Embryonic facial prominence (tissue), 1 donor: ENCODE data around the gene ARIH2.

Experiments used
- DNase-seq: peaks from one replicate; pipeline ENCODE4 v3.0.0-alpha.2; 2016; ENCODE audit errors: extremely low spot score

The ARIH2 gene

GRCh38 chr3:48974076-48974864 lies 55.6 kb downstream of the ARIH2 start:
- no peak for DNase-seq

GRCh38 chr3:48979451-48979850 lies 60.8 kb downstream of the ARIH2 start:
- no peak for DNase-seq

DNA sequence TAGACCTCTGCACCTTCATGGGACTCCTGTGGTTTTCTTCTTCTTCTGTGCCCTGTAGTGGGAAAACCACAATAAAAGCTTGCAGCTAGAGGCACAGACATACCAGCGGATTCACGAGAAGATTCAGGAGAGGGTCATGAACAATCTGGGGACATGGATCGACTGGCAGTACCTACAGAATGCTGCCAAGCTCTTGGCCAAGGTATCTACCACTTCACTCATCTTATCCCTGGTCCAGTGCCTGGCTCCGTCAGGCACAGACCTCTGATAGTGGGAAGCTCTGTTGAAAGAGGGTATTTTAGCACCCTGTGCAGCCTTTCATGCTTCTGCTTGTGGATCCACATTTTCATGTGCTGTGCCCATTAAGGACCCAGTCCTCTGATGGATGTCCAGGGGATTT lies 61.7 kb downstream of the ARIH2 start:
- no peak for DNase-seq

DNA sequence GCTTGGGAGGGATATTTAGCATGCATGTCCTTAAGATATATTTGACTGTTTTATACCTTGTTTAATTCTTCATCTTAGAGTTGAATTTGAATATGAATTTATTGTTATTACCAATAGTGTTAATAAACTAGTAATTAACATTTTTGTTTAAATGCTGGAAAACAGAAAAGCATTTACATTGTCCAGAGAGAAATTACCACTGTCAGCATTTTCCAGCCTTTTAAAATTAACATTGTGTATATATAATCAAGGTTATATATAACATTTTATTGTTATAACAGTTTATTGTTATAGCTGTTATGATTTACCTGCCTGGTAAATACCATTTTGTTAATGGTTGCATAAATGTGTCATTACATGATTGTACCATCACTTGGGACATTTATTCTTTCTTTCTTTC lies 63.4 kb downstream of the ARIH2 start:
- DNase-seq, result no peak

- no peak for DNase-seq
These were observed 64.0 kb downstream of the ARIH2 start for GRCh38 chr3:48982686-48983085.

GRCh38 chr3:48983096-48983495 lies 64.5 kb downstream of the ARIH2 start:
- DNase-seq, result no peak

DNA sequence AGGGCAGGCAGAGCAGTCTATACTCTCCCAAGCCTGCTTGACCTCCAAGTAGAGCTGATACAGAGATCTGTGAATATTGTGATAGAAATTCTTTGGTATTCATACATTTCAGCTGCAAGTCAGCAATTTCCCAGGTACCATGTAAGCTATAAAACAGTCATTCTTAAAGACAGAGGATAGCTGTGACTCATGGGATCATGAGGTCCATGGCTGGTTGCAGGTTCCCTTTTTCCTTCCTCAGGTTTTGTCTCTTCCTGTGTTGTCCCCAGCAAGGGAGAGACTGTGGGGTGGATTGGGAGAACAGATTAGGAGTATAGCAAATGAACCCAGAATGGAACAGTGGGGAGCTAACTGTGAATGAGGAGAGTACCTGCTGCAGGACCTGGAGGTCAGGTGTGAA lies 66.0 kb downstream of the ARIH2 start:
- no peak for DNase-seq

- DNase-seq, result no peak
These were observed 67.3 kb downstream of the ARIH2 start for GRCh38 chr3:48985831-48986376.

- no peak for DNase-seq
These were observed 70.6 kb downstream of the ARIH2 start for GRCh38 chr3:48989126-48989795.

- peak; percentile 74 for DNase-seq
These were observed 71.4 kb downstream of the ARIH2 start, which contains the start of gene P4HTM for GRCh38 chr3:48989796-48990635. TSS of gene P4HTM (plus strand) at chr3:48990241. CDS start at chr3:48990257, 16 bp downstream.

DNA sequence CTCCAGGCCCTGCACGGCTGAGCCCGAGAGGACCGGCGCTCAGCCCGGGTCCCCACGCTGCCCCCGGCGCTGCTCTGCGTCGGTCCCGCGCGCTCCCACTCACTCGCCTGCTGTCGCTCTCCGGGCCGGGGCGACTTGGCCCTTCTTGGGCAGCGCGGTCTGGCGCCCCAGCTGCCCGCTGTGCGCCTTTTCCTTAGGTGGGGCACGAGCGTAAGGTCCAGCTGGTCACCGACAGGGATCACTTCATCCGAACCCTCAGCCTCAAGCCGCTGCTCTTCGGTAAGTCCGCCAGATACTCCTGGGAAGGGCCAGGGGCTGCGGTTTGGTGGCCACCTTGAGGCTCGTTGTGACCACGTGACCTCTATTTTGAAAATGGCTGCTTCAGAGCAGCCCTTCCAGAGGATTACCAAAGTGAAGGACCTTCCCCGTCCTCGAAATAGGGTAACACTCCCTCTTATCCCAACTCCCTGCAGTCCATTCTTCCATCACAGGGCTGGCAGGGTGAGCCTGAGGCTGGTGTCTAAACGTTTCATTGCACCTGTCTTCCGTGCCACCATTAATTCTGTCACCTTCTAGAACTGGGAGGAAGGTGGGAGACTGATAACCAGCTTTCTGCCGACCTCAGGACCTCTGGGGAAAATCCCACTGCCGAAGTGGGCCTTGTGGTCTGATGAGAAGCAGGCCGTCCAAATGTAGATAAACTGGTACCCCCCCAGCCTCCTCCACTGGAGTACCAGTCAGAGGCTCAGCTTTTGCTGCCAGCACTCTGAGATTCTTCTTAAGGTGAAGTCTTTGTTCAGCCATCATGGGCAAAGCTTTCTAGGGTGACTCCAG lies 72.2 kb downstream of the ARIH2 start:
- no peak for DNase-seq

DNA sequence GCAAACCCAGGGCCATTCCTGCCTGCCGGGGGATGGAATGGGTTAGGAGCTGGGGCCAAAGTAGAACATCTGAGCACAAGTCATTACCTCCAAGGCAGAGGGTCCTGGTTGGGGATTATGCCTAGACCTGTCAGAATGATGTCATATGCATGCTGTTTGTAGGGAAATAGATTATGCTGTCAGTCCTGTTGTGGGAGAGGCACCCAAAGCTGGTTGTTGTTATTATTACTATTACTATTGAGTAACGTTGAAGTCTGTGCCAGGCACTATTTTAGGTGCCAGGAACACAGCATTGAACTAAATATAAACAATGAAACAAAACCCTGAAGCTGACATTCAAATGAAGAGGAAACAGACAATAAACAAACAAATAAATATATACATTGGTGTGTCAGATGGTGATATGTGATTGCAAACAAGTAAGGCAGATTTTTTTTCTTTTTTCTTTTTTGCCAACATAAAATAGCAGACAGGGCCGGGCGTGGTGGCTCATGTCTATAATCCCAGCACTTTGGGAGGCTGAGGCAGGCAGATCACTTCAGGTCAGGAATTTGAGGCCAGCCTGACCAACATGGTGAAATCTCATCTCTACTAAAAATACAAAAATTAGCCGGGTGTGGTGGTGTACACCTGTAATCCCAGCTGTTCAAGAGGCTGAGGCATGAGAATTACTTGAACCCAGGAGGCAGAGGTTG lies 73.4 kb downstream of the ARIH2 start:
- DNase-seq, result no peak

DNA sequence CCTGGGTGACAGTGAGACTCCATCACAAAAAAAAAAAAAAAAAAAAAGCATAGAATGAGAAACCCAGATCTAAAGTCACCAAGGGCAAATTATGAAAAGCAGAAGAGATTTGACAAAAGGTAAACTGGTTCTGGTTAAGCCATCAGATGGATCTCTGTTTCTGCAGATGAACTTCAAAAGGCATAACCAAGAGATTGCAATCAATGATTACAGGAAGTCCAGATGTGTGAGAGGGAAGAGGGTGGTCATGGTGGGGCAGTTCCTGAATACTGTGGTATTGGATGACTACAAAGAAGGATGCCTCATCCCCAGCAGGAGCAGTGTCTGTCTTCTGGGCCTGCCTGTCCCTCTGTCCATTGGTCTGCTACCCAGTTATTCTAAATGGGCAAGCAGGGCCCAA lies 75.2 kb downstream of the ARIH2 start:
- DNase-seq, result no peak

GRCh38 chr3:48996640-48997039 lies 78.0 kb downstream of the ARIH2 start:
- DNase-seq, result no peak

DNA sequence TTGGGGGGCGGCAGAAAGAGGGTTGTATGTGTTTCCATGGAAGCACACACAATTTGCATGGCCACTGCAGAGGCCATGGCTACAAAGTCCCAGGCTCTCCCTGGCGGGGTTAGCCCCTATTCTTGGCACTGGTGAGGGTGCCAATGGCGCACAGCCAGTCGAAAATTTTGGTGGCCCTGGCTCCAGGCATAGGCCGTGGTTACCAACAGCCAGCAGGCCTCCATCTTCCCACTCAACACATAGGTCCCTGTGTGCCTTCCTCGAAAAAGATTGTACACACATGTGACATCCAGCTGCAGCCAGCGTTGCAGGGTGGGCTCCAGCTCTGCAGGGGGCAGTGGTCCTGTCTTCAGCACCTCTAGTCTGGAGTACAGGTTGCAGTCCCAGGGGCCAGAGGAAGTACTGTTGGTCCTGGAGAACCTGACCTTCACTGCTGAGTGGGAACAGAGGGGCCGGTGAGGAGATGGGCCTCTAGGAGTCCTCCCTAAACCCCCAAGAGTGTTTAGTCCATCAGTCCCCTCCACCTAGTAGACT lies 78.5 kb downstream of the ARIH2 start:
- DNase-seq, result no peak

GRCh38 chr3:48997714-48998637 lies 79.3 kb downstream of the ARIH2 start:
- DNase-seq, result no peak

DNA sequence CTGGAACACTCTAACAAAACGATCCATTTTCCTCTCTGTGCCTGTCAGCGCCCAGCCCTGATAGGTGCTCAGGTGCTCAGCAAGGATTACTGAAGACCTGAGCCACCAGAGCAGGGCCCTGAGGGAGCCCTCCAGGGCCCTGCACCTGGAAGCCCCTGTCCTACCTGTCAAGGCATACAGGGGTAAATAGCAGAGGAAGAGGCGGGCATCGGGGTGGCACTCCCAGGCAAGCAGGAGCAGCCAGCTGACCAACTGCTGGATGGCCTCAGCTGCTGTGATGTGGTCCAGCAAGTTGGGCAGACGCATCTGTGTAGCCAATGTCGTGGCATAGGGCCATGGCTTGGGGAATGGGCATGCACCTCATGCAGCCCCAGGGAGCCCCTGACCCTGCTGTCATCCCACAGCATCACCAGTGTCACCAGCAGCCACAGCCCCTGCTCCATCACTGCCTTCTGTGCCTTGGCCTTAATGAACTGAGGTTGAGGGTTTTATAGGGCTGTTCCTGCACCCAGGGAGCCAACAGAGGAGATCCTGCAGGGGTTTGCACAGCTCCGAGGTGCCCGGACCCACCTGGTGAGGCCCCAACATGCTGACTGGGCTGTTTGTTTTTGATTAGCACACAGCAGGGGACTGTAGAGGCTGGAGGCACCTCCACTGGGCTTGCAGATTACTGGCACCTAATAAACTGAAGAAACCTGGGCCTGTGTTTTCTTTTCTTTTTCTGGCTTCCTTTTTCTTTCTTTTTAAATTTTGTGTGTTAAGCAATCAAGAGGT lies 80.6 kb downstream of the ARIH2 start:
- no peak for DNase-seq

GRCh38 chr3:49001155-49001554 lies 82.5 kb downstream of the ARIH2 start:
- no peak for DNase-seq
